HG03565 (cell line): ENCODE data around the gene DPP4.
"Not testable (repeated sequence)": the region's sequence is repeated elsewhere in the genome, so short reads cannot be mapped to it uniquely, and the experiment has no call there.

Experiments used
- ATAC-seq: cut with Tn5 transposase; IDR thresholded peaks from one replicate; pipeline ENCODE4 v1.9.1; 2021; ENCODE audit warnings: mild to moderate bottlenecking, moderate library complexity; ENCODE audit not compliant: unreplicated experiment

Gene DPP4

GRCh38 chr2:161991991-161992390 lies 82.0 kb downstream of the DPP4 start:
- no peak for ATAC-seq

GRCh38 chr2:161990741-161991140 lies 83.3 kb downstream of the DPP4 start:
- ATAC-seq = no peak

GRCh38 chr2:161990036-161990435 lies 84.0 kb downstream of the DPP4 start:
- ATAC-seq = no peak

- ATAC-seq = no peak
Measured at GRCh38 chr2:161988589-161988988, 85.4 kb downstream of the DPP4 start.

- ATAC-seq = no peak
Measured at GRCh38 chr2:161987311-161987710, 86.7 kb downstream of the DPP4 start.

GRCh38 chr2:161983866-161984265 lies 90.1 kb downstream of the DPP4 start:
- no peak for ATAC-seq

- ATAC-seq = no peak
Measured at GRCh38 chr2:161983331-161983651, 90.7 kb downstream of the DPP4 start.

- ATAC-seq = no peak
Measured at GRCh38 chr2:161982548-161983330, 91.3 kb downstream of the DPP4 start.

- ATAC-seq = no peak
Measured at GRCh38 chr2:161981679-161982250, 92.2 kb downstream of the DPP4 start.

- ATAC-seq = no peak
Measured at GRCh38 chr2:161980976-161981375, 93.0 kb downstream of the DPP4 start.

- ATAC-seq = no peak
Measured at GRCh38 chr2:161979490-161979889, 94.5 kb downstream of the DPP4 start.

- ATAC-seq = not testable (repeated sequence)
Measured at GRCh38 chr2:161977926-161978325, 96.1 kb downstream of the DPP4 start.

GRCh38 chr2:161976917-161977316 lies 97.1 kb downstream of the DPP4 start:
- ATAC-seq = no peak

- no peak for ATAC-seq
Measured at GRCh38 chr2:161976295-161976694, 97.7 kb downstream of the DPP4 start.

- no peak for ATAC-seq
Measured at GRCh38 chr2:161975813-161976160, 98.2 kb downstream of the DPP4 start.

- no peak for ATAC-seq
Measured at GRCh38 chr2:161975062-161975812, 98.8 kb downstream of the DPP4 start.

GRCh38 chr2:161974461-161974860 lies 99.6 kb downstream of the DPP4 start:
- ATAC-seq = no peak

- ATAC-seq = no peak
Measured at GRCh38 chr2:161972866-161973265, 101.1 kb downstream of the DPP4 start.

GRCh38 chr2:161972232-161972631 lies 101.8 kb downstream of the DPP4 start:
- ATAC-seq = no peak

- ATAC-seq = no peak
Measured at GRCh38 chr2:161971551-161971950, 102.5 kb downstream of the DPP4 start.

- no peak for ATAC-seq
Measured at GRCh38 chr2:161969159-161969558, 104.9 kb downstream of the DPP4 start.

GRCh38 chr2:161965994-161966393 lies 108.0 kb downstream of the DPP4 start:
- no peak for ATAC-seq
